K562 (cell line): ENCODE measurements around the gene SLC25A26. TPM values are rescaled to one million over a fixed set of nuclear protein-coding genes. Genes with fewer than 3 reads are reported as not detected.

ENCODE experiments used
- ATAC-seq: fragments of 200-7000 bp; cut with Tn5 transposase; 3 replicates; pipeline ENCODE4 v1.9.1; 2020; ENCODE audit warnings: moderate library complexity
- BruUV-seq: library from RNA; stranded (reverse); fragments of 400-500 nt; replicated peaks from 2 replicates; lab custom pipeline; 2021; lab: Mats Ljungman, UMichigan
- CTCF ChIA-PET: fragments of 300-600 bp; formaldehyde crosslinking; extraction: SDS; loops from one replicate; lab custom pipeline; 2021; ENCODE audit warnings: low intra/inter-chr PET ratio; lab: Yijun Ruan, JAX
- POLR2A ChIA-PET: fragments of 300-600, 350-650 bp; sonication (Branson Sonifier 250); formaldehyde crosslinking; extraction: SDS; loops from one replicate; lab custom pipeline; 2021; ENCODE audit warnings: antibody characterized with exemption, inconsistent platforms; lab: Yijun Ruan, JAX
- DNase-seq, 4 experiments: peaks; one replicate each; pipeline versions ENCODE4 v3.0.0 to v3.0.0-alpha.2; 2011 to 2018; ENCODE audit warnings: low spot score in 3 of 4, mixed read lengths in 3 of 4; ENCODE audit errors: extremely low read depth in 1 of 4
- FAIRE-seq: peaks from 2 replicates; lab custom pipeline; 2011; peaks lifted over from hg19 to GRCh38; lab: Jason Lieb, UNC
- H2AFZ ChIP-seq: 2 replicates; pipeline ENCODE4 v1.6.0; 2011; ENCODE audit warnings: low read depth, low read length, control low read depth, inconsistent platforms
- H3K27ac ChIP-seq: fragments of 200-600 bp; 3 replicates; pipeline ENCODE4 v1.8.0; 2011; ENCODE audit warnings: low read depth, mild to moderate bottlenecking, control low read depth, inconsistent platforms, low read length, moderate library complexity, mixed read lengths; ENCODE audit errors: extremely low read depth
- H3K27me3 ChIP-seq, 2 experiments: fragments of 300-600 bp in 1 of 2; 2 replicates in 1 of 2; 3 replicates in 1 of 2; pipeline versions ENCODE4 v1.6.0 to v1.8.0; 2011; ENCODE audit warnings: inconsistent platforms in 2 of 2, low read length in 2 of 2, mild to moderate bottlenecking in 1 of 2, mixed read lengths in 1 of 2, moderate library complexity in 1 of 2; ENCODE audit not compliant: control insufficient read depth in 2 of 2, insufficient read depth in 2 of 2
- H3K36me3 ChIP-seq: fragments of 300-600 bp; 3 replicates; pipeline ENCODE4 v1.8.0; 2011; ENCODE audit warnings: mild to moderate bottlenecking, low read length, inconsistent platforms; ENCODE audit not compliant: control insufficient read depth, insufficient read depth
- H3K4me1 ChIP-seq, 2 experiments: fragments of 200-600 bp in 1 of 2; replicated peaks in 1 of 2; 2 replicates in 1 of 2; 3 replicates in 1 of 2; pipeline versions ENCODE4 v1.5.1 to v1.8.0; 2011; ENCODE audit warnings: inconsistent platforms in 2 of 2, low read length in 2 of 2, mild to moderate bottlenecking in 1 of 2, mixed read lengths in 1 of 2, moderate library complexity in 1 of 2; ENCODE audit not compliant: control insufficient read depth in 2 of 2, insufficient read depth in 2 of 2
- H3K4me2 ChIP-seq: 2 replicates; pipeline ENCODE4 v1.6.1; 2011; ENCODE audit warnings: low read length, control low read depth, inconsistent platforms, mixed read lengths; ENCODE audit not compliant: insufficient read depth
- H3K4me3 ChIP-seq: fragments of 200-600 bp; sonication (generic), shearing (Covaris generic); 2 replicates; pipeline ENCODE4 v1.5.1; 2016; ENCODE audit warnings: control low read depth, inconsistent platforms
- H3K79me2 ChIP-seq: fragments of 200-600 bp; 3 replicates; pipeline ENCODE4 v1.8.0; 2011; ENCODE audit warnings: low read length, inconsistent platforms; ENCODE audit not compliant: control insufficient read depth, insufficient read depth
- H3K9ac ChIP-seq, 2 experiments: 2 replicates each; pipeline versions ENCODE4 v1.6.0 to v1.6.1; 2011; ENCODE audit warnings: low read depth in 2 of 2, low read length in 2 of 2, control low read depth in 1 of 2, inconsistent platforms in 1 of 2, mild to moderate bottlenecking in 1 of 2, mixed read lengths in 1 of 2; ENCODE audit not compliant: insufficient read depth in 1 of 2
- H3K9me1 ChIP-seq: one replicate; pipeline ENCODE4 v1.6.0; 2011; ENCODE audit warnings: inconsistent platforms, mild to moderate bottlenecking, low read length, moderate library complexity; ENCODE audit not compliant: control insufficient read depth, insufficient read depth
- H3K9me3 ChIP-seq: replicated peaks from 2 replicates; pipeline ENCODE4 v1.5.1; 2011; ENCODE audit warnings: low read depth, low read length, inconsistent platforms; ENCODE audit not compliant: control insufficient read depth, insufficient read depth
- H4K20me1 ChIP-seq: replicated peaks from 2 replicates; pipeline ENCODE4 v1.6.1; 2011; ENCODE audit warnings: low read length, inconsistent platforms, mixed read lengths; ENCODE audit not compliant: control insufficient read depth, insufficient read depth
- DACH1 ChIP-seq: fragments of 450-650 bp; IDR thresholded peaks from 2 replicates; pipeline ENCODE4 v1.6.1; 2018; ENCODE audit not compliant: partially characterized antibody
- ETV5 ChIP-seq: sonication (generic); formaldehyde crosslinking; IDR thresholded peaks from 2 replicates; pipeline ENCODE4 v1.4.0; 2020; ENCODE audit warnings: low read depth, mild to moderate bottlenecking, missing genetic modification reagents
- FOXP4 ChIP-seq: sonication (generic); formaldehyde crosslinking; IDR thresholded peaks from 2 replicates; pipeline ENCODE4 v1.8.0; 2022; ENCODE audit warnings: mild to moderate bottlenecking, missing genetic modification reagents, borderline replicate concordance
- HINFP ChIP-seq: fragments of 450-650 bp; conservative IDR thresholded peaks from 2 replicates; pipeline ENCODE4 v1.6.1; 2016; ENCODE audit warnings: missing genetic modification characterization, low read depth, mild to moderate bottlenecking, control low read depth, missing compliant biosample characterization
- MAX ChIP-seq: sonication (generic); formaldehyde crosslinking; IDR thresholded peaks from 2 replicates; pipeline ENCODE4 v1.9.0; 2022; ENCODE audit warnings: mild to moderate bottlenecking, missing genetic modification reagents
- NCOA6 ChIP-seq: fragments of 450-650 bp; IDR thresholded peaks from 2 replicates; pipeline ENCODE4 v1.6.1; 2017; ENCODE audit warnings: mild to moderate bottlenecking
- SMAD1 ChIP-seq: fragments of 150-350 bp; IDR thresholded peaks from 2 replicates; pipeline ENCODE4 v1.6.1; 2014; ENCODE audit warnings: low read length, low read depth; ENCODE audit not compliant: partially characterized antibody
- SRSF9 ChIP-seq: fragments of 200-400 bp; formaldehyde crosslinking; IDR thresholded peaks from 2 replicates; pipeline ENCODE4 v1.6.1; 2017; ENCODE audit warnings: low read depth, low read length, borderline replicate concordance
- THRA ChIP-seq: fragments of 450-650 bp; IDR thresholded peaks from 2 replicates; pipeline ENCODE4 v1.6.1; 2017; ENCODE audit warnings: mild to moderate bottlenecking, moderate library complexity
- TOE1 ChIP-seq, 2 experiments: fragments of 450-650 bp in 1 of 2; sonication (generic) in 1 of 2; formaldehyde crosslinking in 1 of 2; IDR thresholded peaks; 2 replicates each; pipeline versions ENCODE4 v1.7.1 to v1.8.0; 2016 to 2022; ENCODE audit warnings: borderline replicate concordance in 2 of 2, mild to moderate bottlenecking in 2 of 2, antibody characterized with exemption in 1 of 2, inconsistent platforms in 1 of 2, low read depth in 1 of 2, missing genetic modification reagents in 1 of 2, moderate library complexity in 1 of 2
- WGBS: fragments of 100-300 bp; shearing (Covaris generic); methylation state at CpG from one replicate; pipeline ENCODE4 v1.1.6; 2016; ENCODE audit warnings: low coverage, mixed read lengths; ENCODE audit not compliant: insufficient coverage; ENCODE audit errors: missing lambda C conversion rate; 5-methylcytosine and 5-hydroxymethylcytosine counted together
- in situ Hi-C: fragments of 300-500 bp; cut with MboI; formaldehyde crosslinking; loops from 4 replicates; pipeline ENCODE4 v1.15.0; 2018; ENCODE audit warnings: inconsistent platforms, mixed read lengths
- intact Hi-C: fragments of 100-400 bp; cut with micrococcal nuclease; formaldehyde crosslinking; loops from 2 replicates; pipeline ENCODE4 v1.14.2; 2022
- polyA plus RNA-seq, 8 experiments: library from polyadenylated mRNA; depleted of rRNA in 4 of 8; stranded (reverse) in 5 of 8; unstranded in 3 of 8; fragments of >200 nt; fragmentation: Nextera tagmentation in 2 of 8; fragmentation: Illumina TruSeq in 1 of 8; extraction: Ambion mirVana in 2 of 8; extraction: Trizol in 1 of 8; gene quantifications; 2 replicates each; pipeline versions ENCODE4 v1.2.1 to v1.2.3, GENCODE V29; 2011 to 2014; ENCODE audit warnings: inconsistent platforms in 1 of 8, missing spikeins in 1 of 8
- total RNA-seq, 7 experiments: library from RNA; depleted of rRNA in 6 of 7; stranded (reverse); fragments of >200 nt in 6 of 7; fragmentation: Illumina TruSeq in 2 of 7; extraction: Trizol in 2 of 7; gene quantifications; 2 replicates each; pipeline versions ENCODE4 v1.2.1 to v1.2.3, GENCODE V29; 2011 to 2021; ENCODE audit warnings: low replicate concordance in 1 of 7

SLC25A26 gene
- total and polyA plus RNA-seq, 9 of the 15 experiments (the other 6 are each of a cell fraction or from before 2014, with no cell fraction given), result 7.2 to 29.1 (median 12.6) TPM

DNA sequence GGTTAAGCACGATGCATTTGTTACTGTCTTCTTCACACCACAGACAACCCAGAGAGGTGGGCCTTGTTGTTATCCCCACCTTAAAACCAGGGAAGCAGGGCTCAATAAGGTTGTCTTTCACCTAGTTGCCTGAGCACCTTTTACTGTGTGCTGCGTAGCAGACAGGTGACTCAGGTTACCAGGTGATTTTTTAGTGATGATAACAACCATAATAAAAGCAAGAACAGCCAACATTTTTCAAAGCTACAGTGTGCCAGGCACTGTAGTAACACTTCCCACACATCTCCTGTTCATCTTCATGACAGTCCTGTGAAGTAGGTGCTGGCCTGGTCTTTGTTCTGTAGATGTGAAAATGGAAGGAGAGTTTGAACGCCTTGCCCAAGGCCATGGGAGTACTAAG lies 132.2 kb downstream of the SLC25A26 start:
- Histone ChIP-seq H3K4me3 (no peak overlapping the region), H3K9me1 (no peaks in the 10 kb centered on the region), H3K36me3 (no peaks in the 10 kb centered on the region), H3K4me2 (no peak overlapping the region)
- no peak for ATAC-seq
- CTCF ChIA-PET, result no interaction called here
- no peak for DNase-seq
- TF ChIP-seq MAX (CRISPR knock-in tag) (no peak), DACH1 (no peak), HINFP (no peak), SRSF9 (no peak), ETV5 (CRISPR knock-in tag) (no peak), THRA (no peak), SMAD1 (no peak), FOXP4 (CRISPR knock-in tag) (no peak), TOE1 (IDR thresholded peaks at IDR 0.05; ENCODE audit: borderline replicate concordance) (no peak), TOE1 (CRISPR knock-in tag; IDR thresholded peaks at IDR 0.05; ENCODE audit: borderline replicate concordance, low read depth) (no peak), NCOA6 (no peak)
- TF ChIP-seq, all 486 proteins: peak for 0
- POLR2A ChIA-PET, result interaction anchor here (0.6 kb wide), 1 partner anchor 474 kb away, joined by 3 read pairs; no protein-coding TSS in a partner anchor
- Histone ChIP-seq H2AFZ (no peak overlapping the region), H3K9ac (no peak overlapping the region), H3K9me3 (no peaks in the 10 kb centered on the region), H3K27me3 (no peaks in the 10 kb centered on the region), H3K27ac (no peak overlapping the region), H3K79me2 (no peaks in the 10 kb centered on the region), H4K20me1 (no peaks in the 10 kb centered on the region; the same call in 1 of the 2 replicates), H3K4me1 (no peaks in the 10 kb centered on the region)
- in situ Hi-C loops, result no loop called here
- FAIRE-seq, result no peak
- 67% methylated on average over 3 of the region's 3 CpGs for WGBS
- BruUV-seq, result no TSS peak
- intact Hi-C loops, result no loop called here
